GM18870 (cell line): Measurements from ENCODE around the gene NRXN3.

Experiments used
- ATAC-seq: cut with Tn5 transposase; IDR thresholded peaks from one replicate; pipeline ENCODE4 v1.9.1; 2021; ENCODE audit warnings: moderate library complexity; ENCODE audit not compliant: unreplicated experiment

Gene NRXN3

GRCh38 chr14:79271122-79271521 lies 1100.9 kb downstream of the NRXN3 start:
- no peak for ATAC-seq

GRCh38 chr14:79274641-79275291 lies 1104.6 kb downstream of the NRXN3 start:
- no peak for ATAC-seq

- no peak for ATAC-seq
Measured at GRCh38 chr14:79275292-79275655, 1105.1 kb downstream of the NRXN3 start.

GRCh38 chr14:79278286-79278797 lies 1108.2 kb downstream of the NRXN3 start:
- no peak for ATAC-seq

- ATAC-seq = no peak
Measured at GRCh38 chr14:79278798-79279644, 1108.8 kb downstream of the NRXN3 start.

- ATAC-seq = no peak
Measured at GRCh38 chr14:79279645-79280597, 1109.7 kb downstream of the NRXN3 start.

- no peak for ATAC-seq
Measured at GRCh38 chr14:79281244-79282152, 1111.3 kb downstream of the NRXN3 start.

GRCh38 chr14:79284621-79285020 lies 1114.4 kb downstream of the NRXN3 start:
- ATAC-seq = no peak

GRCh38 chr14:79285263-79285662 lies 1115.1 kb downstream of the NRXN3 start:
- ATAC-seq = no peak

- no peak for ATAC-seq
Measured at GRCh38 chr14:79287976-79288375, 1117.8 kb downstream of the NRXN3 start.

- ATAC-seq = no peak
Measured at GRCh38 chr14:79293482-79294177, 1123.5 kb downstream of the NRXN3 start.

GRCh38 chr14:79294499-79294898 lies 1124.3 kb downstream of the NRXN3 start:
- ATAC-seq = no peak

- no peak for ATAC-seq
Measured at GRCh38 chr14:79295385-79295784, 1125.2 kb downstream of the NRXN3 start.

- ATAC-seq = no peak
Measured at GRCh38 chr14:79298373-79298772, 1128.2 kb downstream of the NRXN3 start.

- ATAC-seq = no peak
Measured at GRCh38 chr14:79299162-79299561, 1129.0 kb downstream of the NRXN3 start.

GRCh38 chr14:79304279-79304678 lies 1134.1 kb downstream of the NRXN3 start:
- ATAC-seq = no peak

GRCh38 chr14:79306546-79306945 lies 1136.4 kb downstream of the NRXN3 start:
- no peak for ATAC-seq

GRCh38 chr14:79318371-79318770 lies 1148.2 kb downstream of the NRXN3 start:
- no peak for ATAC-seq

- ATAC-seq = no peak
Measured at GRCh38 chr14:79320561-79320960, 1150.4 kb downstream of the NRXN3 start.
